DMS79 treated with DMSO at 0.1 percent for 48 hours (cell line): ENCODE data around the gene DCAKD.
A peak's percentile ranks its signal among the peaks of the same experiment; 100 is the strongest.
"Not testable (repeated sequence)": the region's sequence is repeated elsewhere in the genome, so short reads cannot be mapped to it uniquely, and the experiment has no call there.

Experiments used
- DNase-seq: peaks from one replicate; lab custom pipeline; 2025; lab: John Stamatoyannopoulos, UW

DCAKD gene

GRCh38 chr17:45063198-45063597, 11.8 kb upstream of the DCAKD start:
- no peak for DNase-seq

- DNase-seq = no peak
Measured at GRCh38 chr17:45061606-45062205, 10.3 kb upstream of the DCAKD start.

GRCh38 chr17:45060797-45061605, 9.6 kb upstream of the DCAKD start, which contains the start of gene NMT1:
Gene NMT1, plus strand, starts transcription at chr17:45061317. Its CDS starts 13 bp downstream, at chr17:45061330.
- peak; percentile 99 for DNase-seq

- peak; percentile 67 for DNase-seq
Measured at GRCh38 chr17:45060382-45060796, 9.0 kb upstream of the DCAKD start.

GRCh38 chr17:45052052-45052772, 780 bp upstream of the DCAKD start:
- DNase-seq = peak; percentile 52

GRCh38 chr17:45051720-45052051, 254 bp upstream of the DCAKD start:
- DNase-seq = not testable (repeated sequence)

GRCh38 chr17:45050481-45051059, 862 bp downstream of the DCAKD start:
- peak; percentile 72 for DNase-seq

GRCh38 chr17:45048795-45049563, 2.5 kb downstream of the DCAKD start:
- no peak for DNase-seq

GRCh38 chr17:45046537-45047125, 4.8 kb downstream of the DCAKD start:
- peak; percentile 87 for DNase-seq

- no peak for DNase-seq
Measured at GRCh38 chr17:45043813-45044540, 7.5 kb downstream of the DCAKD start.

- peak; percentile 33 for DNase-seq
Measured at GRCh38 chr17:45042346-45043120, 8.9 kb downstream of the DCAKD start.

GRCh38 chr17:45040459-45040858, 11.0 kb downstream of the DCAKD start:
- DNase-seq = no peak

GRCh38 chr17:45038728-45039634, 12.5 kb downstream of the DCAKD start:
- peak; percentile 45 for DNase-seq

- DNase-seq = no peak
Measured at GRCh38 chr17:45036691-45037090, 14.7 kb downstream of the DCAKD start.

- no peak for DNase-seq
Measured at GRCh38 chr17:45035848-45036247, 15.6 kb downstream of the DCAKD start.

- no peak for DNase-seq
Measured at GRCh38 chr17:45034599-45034998, 16.8 kb downstream of the DCAKD start.

- DNase-seq = no peak
Measured at GRCh38 chr17:45032174-45032541, 19.3 kb downstream of the DCAKD start.

GRCh38 chr17:45031231-45032173, 19.9 kb downstream of the DCAKD start:
- no peak for DNase-seq
